Stimulated activated naive CD8-positive, alpha-beta T cell treated with anti-CD3 and anti-CD28 coated beads, Interleukin-15, Interleukin-2, amounts not matched to agents 100 U/mL and 50 U/mL, for 24 hours (primary cell): ENCODE data around the gene GSAP.

Source experiments
- ATAC-seq: fragments of 150-1000 bp; cut with Tn5 transposase; one replicate; pipeline ENCODE4 v1.10.0; 2021
- DNase-seq: peaks from one replicate; pipeline ENCODE4 v3.0.0; 2021

Gene GSAP

DNA sequence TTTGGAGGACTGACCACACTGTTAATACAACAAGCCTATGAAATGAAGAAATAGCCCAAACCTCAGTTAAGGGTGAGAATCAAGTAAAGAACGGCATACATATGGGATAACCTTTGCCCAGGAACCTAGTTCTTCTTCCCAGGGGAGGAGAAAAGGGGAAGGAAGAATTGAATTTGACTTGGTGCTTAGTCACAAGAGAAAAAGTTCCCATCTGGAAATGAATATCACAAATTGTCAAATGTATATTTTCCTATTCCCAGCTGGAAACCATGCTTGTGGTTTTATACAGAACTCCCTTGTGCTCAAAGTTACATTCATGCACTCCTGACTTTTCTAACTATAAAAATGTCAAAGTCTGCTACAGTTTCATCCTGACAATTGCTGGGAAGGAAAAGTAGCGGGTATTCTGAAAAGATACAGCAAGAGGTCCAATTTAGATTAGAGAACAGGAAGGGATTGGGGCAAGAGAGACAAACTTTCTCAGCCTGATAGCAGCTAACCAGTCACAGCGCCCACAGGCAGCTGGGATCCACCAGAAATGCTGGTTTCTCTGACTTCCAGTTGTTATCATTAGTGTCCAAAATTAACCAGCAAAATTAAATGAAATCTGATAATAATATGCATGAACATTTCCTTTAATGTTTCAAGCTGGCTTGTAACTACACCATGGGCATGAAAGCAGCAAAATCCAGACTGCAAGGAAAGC, 18.6 kb upstream of the GSAP start:
- DNase-seq = no peak
- ATAC-seq = no peak

DNA sequence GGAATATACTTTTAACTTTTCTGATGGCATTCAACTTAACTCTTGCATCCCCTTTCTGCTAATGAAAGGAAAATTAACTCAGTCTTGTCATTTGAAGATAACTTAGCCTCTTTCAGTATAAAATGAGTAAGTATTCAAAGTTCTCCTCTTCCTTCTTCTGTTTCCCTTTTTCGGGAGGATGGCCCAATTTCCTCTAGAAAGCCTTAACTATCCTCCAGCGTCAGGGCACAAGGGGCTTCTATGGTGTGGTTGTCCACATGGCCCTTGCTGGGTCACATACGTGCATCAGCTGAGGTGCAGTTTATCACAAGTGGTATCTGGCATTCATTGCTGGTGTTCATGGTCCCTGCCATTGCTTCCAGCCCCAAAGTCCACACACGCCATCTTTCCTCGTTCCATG, 17.8 kb upstream of the GSAP start:
- DNase-seq (no peak), ATAC-seq (no peak)

DNA sequence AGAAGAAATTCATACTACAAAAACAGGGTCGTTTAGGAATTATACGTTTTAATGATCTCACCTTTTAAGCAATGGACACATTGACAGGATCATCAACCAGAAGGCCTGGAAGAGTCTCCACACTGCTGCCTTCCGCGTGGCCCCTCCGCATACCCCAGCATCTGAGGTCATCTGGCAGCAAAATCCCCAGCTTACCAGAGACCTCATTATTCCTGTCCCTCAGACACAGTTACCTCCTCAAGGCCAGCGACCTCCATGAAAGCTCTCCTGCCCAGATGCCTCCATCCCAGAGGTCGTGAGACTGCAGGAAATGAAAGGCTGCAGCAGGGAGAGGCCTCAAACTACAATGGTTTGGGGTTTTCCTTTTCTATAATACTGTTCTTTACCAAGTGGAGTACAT, 14.8 kb upstream of the GSAP start:
- no peak for ATAC-seq
- DNase-seq = no peak

DNA sequence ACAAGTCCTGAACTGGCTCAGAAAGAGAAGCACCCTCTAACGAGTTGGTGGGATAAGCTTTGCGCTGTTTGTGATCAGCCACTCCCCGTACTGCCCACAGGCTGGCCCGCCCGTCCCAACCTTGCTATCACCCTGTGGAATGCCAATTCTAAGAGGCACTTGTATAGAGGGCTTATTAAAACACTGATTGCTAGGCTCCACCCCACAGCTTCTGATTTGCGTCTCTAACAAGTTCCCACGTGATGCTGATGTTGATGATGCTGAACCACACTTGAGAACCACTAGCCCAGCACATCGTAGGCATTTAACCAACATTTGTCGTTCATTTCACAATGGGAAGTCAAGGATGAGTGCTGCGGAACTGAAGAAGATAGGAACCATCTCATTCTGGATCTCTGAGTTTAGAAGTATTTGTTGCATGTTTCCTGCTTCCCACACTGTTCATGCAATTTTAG, 12.7 kb upstream of the GSAP start:
- no peak for DNase-seq
- ATAC-seq = no peak

DNA sequence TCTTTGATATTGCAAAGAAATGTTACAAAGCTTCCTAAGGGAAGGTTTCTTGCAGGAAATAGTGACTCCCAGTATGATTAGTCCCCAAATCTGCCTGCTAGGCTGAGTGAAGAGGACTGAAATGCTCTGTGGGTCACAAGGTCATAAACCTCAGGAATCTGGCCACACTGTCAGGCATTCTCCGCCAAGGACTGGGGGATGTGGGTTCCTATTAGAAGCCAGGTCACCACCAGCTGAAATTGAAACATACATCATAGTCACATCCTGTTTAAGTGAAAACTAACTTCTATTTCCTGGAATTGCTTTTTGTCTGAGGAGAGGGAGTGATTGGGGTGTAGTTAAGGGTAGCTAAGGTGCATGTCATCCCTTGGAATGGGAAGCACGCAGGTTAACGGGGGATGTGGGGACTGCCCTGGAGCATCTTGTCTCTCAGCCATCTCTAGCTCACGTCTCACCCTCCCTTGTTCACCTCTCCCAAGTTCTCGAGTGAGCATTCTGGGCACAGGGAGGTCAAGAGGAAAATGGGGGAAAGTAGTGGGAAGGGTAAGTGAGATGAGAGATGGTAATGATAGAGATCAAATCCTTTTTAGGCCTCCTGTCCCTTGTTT, 12.0 kb upstream of the GSAP start:
- peak; percentile 59 for ATAC-seq
- no peak for DNase-seq

DNA sequence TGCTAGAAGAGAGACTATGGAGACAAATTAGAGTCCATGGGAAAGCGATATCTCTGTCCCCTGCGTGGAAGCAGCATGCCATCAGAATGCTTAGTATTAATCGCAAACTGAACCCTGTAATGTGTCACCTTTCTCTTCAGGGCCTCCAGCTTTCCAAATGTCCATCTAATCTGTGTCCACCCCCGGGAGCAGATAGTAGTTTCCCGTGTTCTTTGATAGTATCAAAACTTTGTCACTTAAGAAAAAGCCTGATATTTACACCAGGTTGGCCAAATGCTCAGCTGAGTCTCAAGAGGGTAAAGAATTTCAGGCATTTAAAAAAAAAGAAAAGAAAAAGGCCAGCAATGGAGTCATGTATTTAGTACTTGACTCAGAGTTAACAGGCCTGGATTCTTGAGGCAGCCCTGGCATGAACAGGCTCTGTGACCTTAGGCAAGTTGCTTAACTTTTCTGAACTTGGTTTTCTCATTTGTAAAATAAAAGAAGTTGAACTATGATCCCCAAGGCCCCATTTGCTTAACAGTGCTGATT, 10.4 kb upstream of the GSAP start:
- DNase-seq (no peak), ATAC-seq (no peak)

DNA sequence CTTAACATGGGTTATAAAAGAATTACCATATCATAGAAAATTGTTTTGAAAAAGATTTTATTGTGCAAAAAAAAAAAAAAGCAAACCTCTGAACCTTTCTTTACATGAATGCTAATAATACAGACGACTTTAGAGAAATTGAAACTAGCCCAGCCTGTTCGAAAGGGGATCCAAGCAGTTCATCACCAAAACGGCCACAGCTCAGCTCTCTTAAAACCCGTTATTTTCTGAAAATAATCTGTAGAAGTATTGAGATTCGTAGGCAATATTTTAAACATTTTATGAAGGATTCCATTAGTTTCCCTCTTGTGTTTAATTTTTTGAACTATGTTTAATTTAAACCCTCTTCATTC, 9.9 kb upstream of the GSAP start:
- DNase-seq = no peak
- ATAC-seq = no peak

DNA sequence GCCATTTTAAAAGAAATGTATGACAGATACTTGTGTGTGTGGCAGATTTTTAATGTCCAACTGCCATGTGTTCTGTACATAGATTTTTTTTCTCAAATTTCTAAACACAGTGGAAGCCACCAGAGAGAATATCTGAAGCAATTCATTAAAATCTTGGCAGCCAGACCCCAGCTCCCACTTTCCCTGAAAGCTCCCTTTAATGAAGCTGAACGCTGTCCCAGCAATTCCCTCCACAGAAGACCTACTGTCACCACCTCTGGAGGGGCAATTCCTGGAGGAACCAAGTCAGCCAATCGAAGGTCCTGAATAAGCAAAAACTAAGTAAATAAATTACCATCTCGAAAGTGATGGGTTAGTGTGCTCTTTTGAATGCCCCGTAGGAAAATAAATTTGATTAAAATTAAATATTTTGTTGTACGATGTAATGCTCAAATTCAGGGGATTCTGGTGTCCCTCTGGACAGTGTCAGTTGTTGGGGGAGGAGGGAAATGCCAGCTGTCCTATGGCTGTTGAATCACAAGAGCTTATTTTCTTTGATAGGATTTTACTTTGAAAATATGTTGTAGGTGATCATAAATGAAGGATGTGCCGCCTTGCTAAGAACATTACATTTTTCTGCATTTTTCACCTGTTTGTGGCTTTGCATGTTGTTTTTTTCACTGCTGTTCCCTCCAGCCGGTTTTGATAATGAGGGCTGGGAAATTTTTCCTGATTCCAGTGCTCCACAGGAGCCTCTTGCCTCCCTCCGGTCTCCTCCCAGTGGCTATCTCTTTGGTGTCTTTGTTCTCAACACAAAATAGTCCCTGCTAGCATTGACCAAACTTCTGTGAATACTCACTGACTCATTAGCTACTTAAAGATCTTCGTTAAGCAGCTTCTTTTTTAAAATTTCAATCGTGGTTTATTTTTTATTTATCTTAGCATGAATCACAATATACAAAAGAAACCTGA, 9.2 kb upstream of the GSAP start:
- no peak for DNase-seq
- ATAC-seq = no peak

DNA sequence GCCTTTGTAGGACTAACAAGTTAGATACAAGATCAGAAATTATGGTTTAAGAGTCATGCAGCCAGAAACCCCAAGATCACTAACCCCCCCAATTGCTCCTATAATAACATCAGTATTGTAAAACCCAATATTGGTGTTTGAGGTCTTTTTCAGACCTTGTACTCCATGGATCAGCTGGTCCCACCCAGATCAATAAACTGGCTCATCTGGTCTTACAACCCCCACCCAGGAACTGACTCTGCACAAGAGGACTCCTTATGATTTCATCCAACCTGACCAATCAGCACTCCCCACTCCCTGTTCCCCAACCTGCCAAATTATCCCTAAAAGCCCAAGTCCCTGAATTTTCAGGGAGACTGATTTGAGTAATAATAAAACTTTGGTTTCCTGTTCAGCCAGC, 6.4 kb upstream of the GSAP start:
- ATAC-seq (no peak), DNase-seq (no peak)

DNA sequence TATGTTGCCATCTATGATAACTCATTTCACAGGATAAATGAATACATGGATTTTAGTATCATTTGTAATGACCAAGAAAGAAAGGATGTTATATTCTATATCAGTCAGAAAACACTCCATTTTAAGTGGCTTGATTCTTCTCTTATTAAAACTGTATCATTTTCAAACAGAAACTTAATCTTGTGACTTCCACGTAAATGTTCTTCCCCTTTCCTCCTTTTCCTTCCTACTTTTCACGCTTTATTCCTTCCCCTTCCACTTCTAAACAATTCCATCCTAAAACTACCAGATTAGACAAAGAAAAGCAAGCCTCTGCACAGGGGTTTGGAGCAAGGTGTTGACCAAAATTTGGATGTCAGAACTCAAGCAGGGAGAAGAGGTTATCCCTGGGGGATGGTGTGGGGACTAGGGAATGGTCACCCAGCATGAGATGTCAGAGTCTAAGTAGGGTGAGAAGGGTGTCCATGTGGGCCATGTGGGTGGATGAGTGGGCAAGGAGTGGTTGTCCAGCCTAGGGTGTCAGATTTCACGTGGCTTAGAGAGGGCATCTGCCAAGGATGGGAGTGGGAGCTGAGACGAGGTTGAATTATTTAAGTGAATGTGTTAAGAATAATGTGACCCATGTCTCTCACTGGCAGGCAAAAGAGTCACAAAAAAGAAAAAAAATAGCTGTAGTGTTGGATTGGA, 5.0 kb upstream of the GSAP start:
- no peak for DNase-seq
- ATAC-seq = no peak

DNA sequence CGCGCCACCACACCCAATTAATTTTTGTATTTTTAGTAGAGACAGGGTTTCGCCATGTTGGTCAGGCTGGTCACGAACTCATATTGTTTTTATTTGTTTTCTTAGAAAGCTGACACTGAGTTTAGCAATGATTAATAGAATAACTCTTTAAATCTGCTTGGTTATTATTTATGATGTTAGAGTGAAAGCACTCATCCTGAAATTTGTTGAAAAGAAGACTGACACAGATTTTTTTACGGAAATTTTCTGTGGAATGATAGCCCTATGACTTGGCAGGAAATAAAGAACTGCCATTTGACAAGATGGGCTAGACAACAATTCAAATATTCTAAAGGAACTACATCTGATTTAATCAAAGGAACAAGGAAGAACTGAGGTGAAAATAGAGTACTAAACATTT, 4.3 kb upstream of the GSAP start:
- no peak for ATAC-seq
- no peak for DNase-seq

DNA sequence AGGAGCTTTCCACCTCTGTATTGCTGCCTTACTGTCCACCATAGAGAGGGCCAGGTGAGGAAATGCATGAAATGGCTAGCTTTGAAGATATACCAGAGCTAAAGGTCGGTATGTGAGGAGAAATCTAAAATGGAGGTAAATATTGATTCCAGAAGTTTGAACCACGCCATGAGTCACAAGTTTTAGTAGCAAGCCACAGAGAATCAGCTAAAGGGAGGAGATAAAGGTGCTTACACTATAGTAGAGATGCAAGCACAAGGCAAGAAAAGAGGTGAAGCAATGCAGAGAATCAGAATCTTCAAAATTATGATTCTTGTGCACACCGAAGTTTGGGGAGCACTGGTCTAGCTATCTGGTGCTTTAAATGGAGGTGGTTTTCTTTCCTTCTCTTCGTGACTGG, 3.0 kb upstream of the GSAP start:
- DNase-seq = no peak
- ATAC-seq = peak; percentile 21

DNA sequence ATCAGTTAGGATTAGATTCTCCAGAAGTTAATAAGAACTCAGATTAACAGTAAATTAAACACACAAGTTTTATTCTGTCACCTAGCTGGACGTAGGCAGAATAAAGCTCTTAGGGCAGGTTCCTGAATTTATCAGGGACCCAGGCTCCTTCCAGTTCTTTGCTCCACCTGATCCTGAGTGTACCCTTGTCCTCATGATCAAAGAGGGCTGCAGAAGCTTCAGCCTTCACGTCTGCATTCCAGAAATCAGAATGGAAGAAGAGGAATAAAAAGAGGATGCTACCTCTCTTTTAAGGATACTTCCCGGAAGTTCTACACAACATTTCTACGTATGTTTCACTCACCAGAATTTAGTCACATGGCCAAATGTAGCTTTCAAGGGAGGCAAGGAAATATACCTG, 1.7 kb upstream of the GSAP start:
- no peak for ATAC-seq
- DNase-seq = no peak

DNA sequence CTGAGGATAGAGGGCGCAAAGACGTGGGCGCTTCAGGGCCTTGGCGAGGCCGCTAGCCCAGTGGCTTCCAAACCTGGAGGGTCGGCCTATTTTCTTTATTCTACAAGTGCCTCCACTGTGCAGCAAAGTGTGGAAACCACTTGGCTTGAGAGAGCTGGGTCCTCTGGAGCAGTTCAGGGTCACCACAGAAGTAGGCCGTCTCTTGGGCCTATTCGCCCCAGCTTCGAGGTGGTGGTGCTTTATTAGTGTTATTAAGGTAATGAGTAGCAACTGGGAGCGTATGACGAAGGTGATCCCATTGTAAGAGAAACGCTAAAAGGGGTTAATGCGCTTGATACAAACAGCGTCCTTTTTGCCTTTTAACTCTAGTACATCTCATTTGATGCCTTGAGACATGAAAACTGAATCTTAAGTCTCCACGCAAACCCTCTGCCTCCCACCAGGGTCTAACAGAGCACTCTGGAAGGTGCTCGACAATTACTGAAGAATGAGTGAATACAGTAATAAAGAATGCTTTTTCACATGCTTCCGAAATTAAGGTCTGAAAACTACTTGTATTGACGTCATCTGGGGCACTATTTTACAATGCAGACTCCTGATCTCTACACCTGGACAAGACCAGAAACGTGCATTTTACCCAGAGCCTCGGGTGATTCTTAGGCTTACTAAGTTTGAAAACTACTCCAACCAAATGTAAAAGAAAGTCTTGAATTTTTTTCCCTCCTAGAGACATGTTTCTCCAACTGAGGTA, 647 bp upstream of the GSAP start:
- no peak for DNase-seq

DNA sequence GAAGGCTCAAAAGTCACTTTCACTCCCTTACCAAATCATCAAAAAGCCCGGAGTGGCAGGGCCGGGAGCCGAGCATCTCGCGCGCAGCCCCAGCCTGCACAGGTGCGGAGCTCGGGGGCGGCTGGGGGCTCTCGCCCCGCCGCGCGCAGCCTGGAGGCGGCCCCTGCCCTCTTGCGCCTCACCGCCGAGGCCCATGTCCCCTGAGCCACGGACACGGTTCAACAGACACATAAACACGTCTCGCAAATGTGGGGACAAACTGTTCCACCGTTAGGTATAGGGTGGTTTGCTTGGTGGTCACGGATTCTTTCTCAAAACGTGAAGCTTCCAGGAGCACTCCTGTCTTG, 700 bp downstream of the GSAP start:
- ATAC-seq = peak; percentile 45
- peak; percentile 40 for DNase-seq

More for the DNA sequence above, 647 bp upstream of the GSAP start:
- no peak for ATAC-seq

DNA sequence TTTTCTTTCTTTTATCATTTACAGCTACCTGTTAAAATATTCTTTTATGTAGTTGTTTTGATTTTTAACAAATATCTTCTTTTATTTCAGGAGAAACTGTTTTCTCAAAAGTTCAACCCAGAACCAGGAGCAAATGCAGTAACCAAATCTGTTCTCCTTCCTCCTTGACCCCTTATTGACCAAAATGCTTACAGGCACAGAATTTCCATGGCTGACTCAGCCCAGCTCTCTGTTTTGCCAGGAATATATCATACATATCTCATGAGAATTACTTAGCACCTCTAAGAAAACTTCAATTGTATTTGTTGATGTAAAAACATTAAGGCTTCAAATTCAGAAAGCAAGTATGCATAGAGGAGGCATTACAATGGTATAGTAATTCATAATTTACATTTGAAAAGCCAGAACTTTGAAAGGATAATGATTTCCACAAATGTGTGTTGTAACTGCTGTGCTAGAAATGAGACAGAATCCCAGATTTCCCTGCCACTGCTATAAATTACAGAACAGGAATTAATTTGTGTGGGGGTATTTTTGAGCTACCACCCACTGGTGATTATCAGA, 2.2 kb downstream of the GSAP start:
- DNase-seq (no peak), ATAC-seq (no peak)

DNA sequence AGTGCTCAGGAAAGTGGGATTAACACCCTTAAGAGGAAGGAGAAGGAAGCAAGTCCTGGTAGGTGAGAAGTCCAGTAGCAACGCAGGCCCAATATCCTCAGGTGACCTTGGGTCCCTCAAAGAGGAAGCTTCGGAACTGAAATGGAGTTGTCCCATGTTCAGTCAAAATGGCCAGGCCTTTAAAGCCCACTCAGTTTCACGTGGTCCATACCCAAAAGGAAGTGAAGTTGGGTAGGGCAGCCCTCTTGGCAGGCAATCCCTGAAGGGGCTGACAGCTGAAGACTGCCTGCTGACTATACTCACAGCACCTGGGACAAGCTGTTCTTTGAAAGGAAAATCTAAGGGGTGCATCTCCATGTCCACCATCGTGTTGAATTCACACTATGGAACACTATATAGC, 3.0 kb downstream of the GSAP start:
- no peak for ATAC-seq
- no peak for DNase-seq

DNA sequence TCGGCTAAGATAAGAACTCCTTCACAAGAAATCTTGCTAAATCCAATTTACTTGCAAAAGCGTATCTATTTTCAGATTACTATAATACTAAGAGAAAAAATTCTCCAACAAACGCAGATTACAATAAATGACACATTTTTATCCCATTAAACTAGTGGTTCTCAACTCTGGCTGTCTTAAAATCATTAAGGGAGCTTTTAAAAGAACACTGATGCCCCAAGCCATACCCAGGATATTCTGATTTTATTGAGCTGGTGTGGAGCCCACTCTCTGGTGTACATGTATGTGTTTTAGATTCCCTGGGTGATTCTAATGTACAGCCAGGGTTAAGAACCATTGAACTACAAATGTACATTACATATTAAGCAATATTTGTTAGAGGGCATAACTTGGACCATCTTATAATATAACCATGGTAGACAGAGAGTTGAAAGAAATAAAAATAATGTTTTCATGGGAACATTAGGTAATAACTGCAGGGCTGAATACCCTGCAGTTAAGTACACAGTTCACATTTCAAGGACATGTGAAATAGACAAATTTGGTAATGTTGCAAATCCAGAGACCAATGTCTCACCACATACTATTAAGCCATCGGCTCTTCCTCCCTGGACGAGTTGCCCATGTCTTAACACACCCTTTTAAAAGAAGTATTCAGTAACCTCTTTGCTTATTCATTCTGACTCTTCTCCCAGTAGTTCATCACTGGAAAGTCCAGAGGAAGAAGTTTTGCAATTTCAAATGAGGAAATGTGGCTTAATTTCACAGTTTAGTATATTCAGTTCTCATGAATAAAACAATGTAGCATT, 6.2 kb downstream of the GSAP start:
- no peak for DNase-seq
- no peak for ATAC-seq

DNA sequence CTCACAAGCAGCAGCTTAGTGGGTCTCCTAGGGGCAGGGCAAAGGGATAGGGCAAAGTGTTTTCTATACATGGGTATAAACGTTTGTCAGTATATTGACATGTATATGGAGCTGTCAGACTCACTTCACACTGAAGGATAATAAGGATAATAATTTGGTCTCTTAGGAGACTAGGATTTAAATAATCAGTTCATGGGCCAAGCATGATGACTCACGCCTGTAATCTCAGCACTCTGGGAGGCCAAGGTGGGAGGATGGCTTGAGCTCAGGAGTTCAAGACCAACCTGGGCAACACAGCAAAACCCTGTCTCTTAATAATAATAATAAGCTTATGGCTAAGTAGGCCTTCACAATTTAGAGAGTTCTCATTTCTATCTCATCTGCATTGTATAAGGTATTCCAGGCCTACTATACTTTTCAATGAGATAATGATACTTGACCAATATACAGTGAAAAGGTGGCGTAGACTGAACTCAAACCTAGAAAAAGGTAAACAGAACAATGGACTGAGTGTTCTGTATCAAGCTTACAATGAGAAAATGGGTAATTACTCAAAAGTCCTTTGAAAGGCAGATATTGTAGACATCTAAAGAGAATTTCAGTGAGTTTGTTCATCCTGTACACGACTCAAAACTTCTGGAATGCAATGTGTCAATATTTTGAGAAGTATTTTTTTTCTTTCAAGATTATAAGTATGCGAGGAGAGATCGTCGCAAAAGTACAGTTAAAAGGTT, 7.0 kb downstream of the GSAP start:
- DNase-seq (no peak), ATAC-seq (no peak)

DNA sequence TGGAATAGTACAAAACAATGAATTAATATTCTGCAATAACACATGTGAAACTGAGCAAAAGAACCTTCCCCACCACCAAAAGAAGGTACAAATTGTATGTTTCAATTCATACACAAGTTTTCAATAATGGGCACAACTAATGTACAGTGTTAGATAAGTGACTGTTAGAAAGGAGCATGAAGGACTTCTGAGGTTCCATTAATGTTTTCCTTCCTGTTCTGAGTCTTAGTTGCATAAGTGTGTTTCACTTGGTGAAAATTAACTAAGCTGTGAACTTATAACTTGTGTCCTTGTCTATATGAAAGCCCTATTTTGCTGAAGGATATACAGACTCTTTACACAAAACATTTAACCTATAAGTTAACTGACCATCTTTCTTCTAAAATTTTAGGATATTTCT, 8.2 kb downstream of the GSAP start:
- ATAC-seq (no peak), DNase-seq (no peak)
